HG03575 (cell line): ENCODE results near the gene ZDHHC11.

ENCODE experiments used
- ATAC-seq: cut with Tn5 transposase; IDR thresholded peaks from one replicate; pipeline ENCODE4 v1.9.1; 2021; ENCODE audit not compliant: unreplicated experiment, insufficient number of reproducible peaks, low FRiP score; ENCODE audit errors: extremely low read depth

The ZDHHC11 gene

DNA sequence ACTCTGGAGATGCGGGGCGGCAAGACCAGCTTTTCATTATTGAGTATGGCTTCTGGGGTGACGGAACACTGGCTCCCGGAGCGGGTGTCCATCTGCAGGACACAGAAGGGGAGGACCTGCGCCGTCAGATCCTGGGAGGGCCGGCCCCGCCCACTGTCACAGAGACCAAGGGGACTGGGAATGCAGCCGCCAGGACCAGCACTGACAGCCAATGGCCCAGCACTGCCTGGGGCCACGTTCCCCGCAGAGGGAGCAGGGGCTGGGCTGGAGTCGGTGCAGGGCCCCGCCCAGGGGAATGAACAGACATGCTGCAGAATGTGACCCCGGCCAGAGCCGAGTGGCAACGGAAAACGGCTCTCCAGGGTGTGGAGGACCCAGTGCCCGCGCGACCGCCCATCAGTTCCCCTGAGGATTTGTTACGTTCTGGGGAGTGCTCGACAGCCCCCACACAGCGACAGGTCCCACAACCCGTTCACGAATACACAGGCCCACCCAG is at the start of gene ZDHHC11:
TSS of gene ZDHHC11 (minus strand) at position 476 of the 496 bp plus-strand sequence. CDS start at position 92, 384 bp downstream.
- no peak for ATAC-seq

DNA sequence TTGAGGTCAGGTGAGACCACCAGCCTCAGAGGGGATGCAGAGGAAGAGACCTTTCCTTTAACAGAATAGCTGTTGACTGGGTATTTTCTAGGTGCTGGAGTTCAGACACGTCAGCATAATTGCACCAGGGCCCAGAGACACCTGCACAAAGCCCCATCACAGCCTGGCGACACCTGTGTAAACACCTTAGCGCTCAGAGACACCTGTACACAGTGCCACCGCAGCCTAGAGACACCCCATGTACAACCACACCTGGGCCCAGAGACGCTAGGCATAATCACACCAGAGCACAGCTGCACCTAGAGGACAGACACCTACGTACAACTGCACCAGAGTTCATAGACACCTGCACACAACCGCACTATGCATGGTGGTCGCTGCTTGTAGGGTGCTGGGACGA is 42.9 kb upstream of the ZDHHC11 start:
- ATAC-seq = no peak

- ATAC-seq = no peak
These were observed 42.3 kb upstream of the ZDHHC11 start for GRCh38 chr5:893137-893506.

- peak; percentile 55 for ATAC-seq
These were observed 41.8 kb upstream of the ZDHHC11 start, which contains the start of the genes BRD9 and TRIP13 for GRCh38 chr5:892394-893136. Gene BRD9 (minus strand): TSS chr5:892801. CDS start chr5:892657, 144 bp downstream. Gene TRIP13 (plus strand): TSS chr5:892884. CDS start chr5:892999, 115 bp downstream.

DNA sequence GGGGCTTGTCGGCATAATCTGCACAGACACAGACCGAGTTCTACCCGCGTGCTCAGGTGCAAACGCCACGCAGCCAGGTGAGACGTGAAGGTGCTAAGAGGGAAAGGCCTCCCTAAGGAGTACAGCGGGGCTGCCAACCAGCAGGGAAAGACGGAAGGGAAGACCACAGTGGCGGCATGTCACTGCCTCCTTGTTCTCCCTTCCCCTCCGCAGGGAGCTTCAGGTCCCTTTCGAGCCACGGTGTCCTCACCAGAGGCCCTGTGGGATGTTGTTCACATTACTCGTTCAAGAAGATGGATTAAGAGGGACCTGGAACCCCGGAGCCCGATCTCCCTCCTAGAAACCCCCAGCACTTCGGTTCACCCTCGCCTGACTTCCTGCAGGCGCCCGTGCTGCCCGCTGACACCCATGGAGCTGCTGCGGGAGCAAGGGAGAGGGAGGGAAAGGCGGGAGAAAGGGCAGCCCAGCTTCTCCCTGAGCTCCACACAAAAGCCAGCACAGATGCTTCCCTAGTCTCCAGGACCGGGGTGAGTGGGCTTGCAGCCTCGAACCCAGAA is 41.1 kb upstream of the ZDHHC11 start:
- no peak for ATAC-seq

DNA sequence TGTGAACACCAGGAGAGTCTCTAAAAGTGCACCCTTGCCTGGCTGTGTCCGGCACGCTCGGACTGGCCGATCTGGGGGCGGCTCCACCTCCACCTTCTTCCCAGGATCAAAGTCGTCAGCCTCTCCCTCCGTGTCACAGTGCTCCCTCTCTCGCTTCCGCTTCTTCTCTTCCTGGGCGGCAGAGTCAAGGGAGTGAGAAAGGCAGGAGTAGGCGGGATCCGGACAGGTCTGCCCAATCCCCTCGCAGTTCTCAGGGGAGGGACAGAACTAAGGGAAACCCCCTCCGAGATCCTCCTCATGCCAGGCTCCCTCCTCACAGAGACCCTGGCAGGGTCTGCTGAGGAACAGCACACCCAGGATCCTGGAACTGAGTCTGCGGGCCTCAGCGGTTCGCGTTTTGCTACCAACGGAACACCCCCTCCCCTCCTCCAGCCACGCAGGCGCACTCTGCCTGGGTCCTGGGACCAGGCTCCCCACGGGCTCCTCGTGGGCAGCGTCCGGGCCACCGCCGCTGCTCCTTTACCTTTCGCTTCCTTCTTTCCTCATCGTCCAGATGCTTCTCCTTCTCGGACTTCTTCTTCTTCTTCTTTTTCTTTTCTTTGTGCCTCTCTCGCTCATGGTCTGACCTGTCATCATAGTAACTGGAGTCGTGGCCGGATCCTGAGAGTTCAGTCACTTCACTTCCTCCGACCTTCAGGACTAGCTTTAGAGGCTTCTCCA is 40.5 kb upstream of the ZDHHC11 start:
- no peak for ATAC-seq

GRCh38 chr5:889075-889710 is 38.4 kb upstream of the ZDHHC11 start:
- ATAC-seq = no peak

DNA sequence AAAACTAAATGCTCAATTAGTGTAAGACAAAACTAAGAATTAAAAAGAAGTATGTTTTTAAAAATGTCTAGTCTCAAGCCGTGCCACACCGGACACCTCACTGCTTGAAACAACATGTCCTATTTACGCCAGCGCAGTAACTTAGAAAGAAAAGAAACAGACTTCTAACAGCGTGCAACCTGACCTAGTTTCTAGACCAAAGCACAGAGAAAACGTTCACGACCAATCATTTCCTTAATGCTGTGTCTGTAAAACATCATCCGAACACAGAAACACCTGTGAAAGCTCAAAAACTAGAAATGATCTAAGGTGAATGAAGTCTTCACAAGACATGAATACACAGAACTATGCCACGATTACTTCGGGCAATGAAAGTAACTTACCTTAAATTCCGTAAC is 37.9 kb upstream of the ZDHHC11 start:
- ATAC-seq = no peak

DNA sequence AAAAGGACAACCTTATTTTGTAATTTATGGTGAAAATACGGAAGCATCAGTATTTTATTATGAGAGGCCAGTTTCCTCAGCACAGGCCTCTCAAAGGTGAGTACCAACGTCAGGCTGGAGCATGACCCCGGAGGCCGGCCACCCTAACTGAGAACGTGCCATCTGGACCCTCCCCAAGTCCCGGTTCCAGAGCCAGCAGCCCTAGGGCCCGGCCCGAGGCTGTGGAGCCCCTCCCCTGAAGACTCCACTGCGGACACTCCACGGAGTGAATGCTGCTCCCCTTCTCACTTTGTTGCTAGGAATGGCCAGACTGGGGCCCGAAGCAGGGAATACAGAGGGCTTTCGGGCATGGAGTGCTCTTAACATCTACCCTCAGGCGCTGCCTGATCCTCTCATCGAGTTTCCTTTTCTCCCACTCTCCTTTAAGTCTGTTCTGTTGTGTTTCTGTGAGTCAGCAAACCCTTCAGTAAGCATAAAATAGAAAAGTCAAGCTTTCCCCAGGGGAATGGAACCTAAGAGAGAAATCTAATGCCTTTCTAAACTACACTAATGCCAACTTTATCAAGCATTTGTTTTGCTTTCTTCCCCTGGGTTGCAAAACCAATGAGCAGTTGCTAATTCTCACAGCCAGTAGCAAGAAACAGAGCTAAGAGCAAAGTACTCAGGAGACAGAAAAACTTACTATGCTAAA is 37.3 kb upstream of the ZDHHC11 start:
- no peak for ATAC-seq

DNA sequence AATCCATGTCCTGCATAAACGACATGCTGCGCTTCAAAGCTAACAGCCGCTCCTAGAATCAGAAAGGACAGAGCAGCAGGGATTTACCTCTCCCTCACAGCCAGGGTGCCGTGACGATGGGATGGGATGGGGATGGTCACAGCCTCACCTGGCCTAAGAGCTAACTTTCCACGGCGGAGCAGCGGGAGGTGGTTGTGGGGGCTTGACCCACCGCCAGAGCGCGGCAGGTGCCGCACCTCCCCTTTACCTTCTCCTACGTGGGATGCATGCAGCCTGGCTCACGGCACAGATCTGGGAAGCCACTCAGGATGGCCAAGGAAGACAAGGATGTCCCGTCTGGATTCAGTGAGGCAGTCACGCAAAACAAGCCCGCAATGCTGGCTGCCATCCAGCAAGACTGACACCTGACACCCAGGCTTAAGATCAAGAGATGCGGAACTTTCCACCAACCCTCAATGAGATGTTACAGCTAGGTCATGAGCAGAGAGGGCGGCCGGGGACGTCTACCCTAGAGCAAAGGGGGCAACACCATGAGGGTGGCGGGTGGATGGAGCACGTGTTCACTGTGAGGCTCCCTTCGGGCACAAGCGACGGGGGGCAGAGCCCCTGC is 36.0 kb upstream of the ZDHHC11 start:
- ATAC-seq = no peak

- no peak for ATAC-seq
These were observed 35.2 kb upstream of the ZDHHC11 start for GRCh38 chr5:886036-886435.

DNA sequence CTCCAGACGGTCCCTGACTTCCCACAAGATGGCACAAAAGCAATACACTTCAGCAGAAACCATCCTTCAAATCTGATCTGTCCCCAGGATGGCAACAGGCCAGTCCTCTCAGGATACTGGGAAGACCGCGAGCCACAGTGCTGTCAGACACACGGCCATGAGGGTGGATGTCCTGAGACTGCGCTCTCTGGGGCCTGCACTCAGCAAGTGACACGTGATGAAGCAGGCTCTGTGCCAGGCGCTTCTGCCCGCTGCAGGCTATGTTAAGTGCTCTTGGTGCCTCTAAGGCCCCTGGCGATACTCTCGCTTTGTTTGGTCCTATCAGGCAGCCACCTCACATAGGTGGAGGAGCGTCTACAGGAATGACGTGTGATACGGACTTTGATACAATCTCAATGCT is 34.7 kb upstream of the ZDHHC11 start:
- ATAC-seq = no peak

GRCh38 chr5:885127-885442 is 34.3 kb upstream of the ZDHHC11 start:
- ATAC-seq = no peak

- no peak for ATAC-seq
These were observed 33.8 kb upstream of the ZDHHC11 start for GRCh38 chr5:884345-885126.

GRCh38 chr5:883475-884181 is 32.8 kb upstream of the ZDHHC11 start:
- no peak for ATAC-seq

GRCh38 chr5:882253-883183 is 31.7 kb upstream of the ZDHHC11 start:
- no peak for ATAC-seq
